Loucy (cell line): ENCODE results near the gene ZBED1.

Experiments used
- H2AFZ ChIP-seq: fragments of 200-600 bp; sonication (generic); 2 replicates; pipeline ENCODE4 v1.6.0; 2016; ENCODE audit warnings: antibody characterized with exemption, mild to moderate bottlenecking, low read length, moderate library complexity
- H3F3A ChIP-seq: fragments of 200-600 bp; 2 replicates; pipeline ENCODE4 v1.6.0; 2016; ENCODE audit warnings: antibody characterized with exemption, low read depth, mild to moderate bottlenecking
- H3K27me3 ChIP-seq: fragments of 200-600 bp; sonication (generic); 2 replicates; pipeline ENCODE4 v1.6.1; 2014; ENCODE audit warnings: low read length, mild to moderate bottlenecking; ENCODE audit not compliant: insufficient read depth, poor library complexity, severe bottlenecking
- H3K36me3 ChIP-seq: fragments of 200-600 bp; sonication (generic); 2 replicates; pipeline ENCODE4 v1.6.1; 2016; ENCODE audit warnings: low read length; ENCODE audit not compliant: insufficient read depth
- H3K4me1 ChIP-seq: fragments of 200-600 bp; sonication (generic); 2 replicates; pipeline ENCODE4 v1.5.1; 2014; ENCODE audit warnings: low read length, mild to moderate bottlenecking; ENCODE audit not compliant: insufficient read depth, poor library complexity, severe bottlenecking
- H3K4me2 ChIP-seq: fragments of 200-600 bp; sonication (generic); 2 replicates; pipeline ENCODE4 v1.6.0; 2014; ENCODE audit warnings: antibody characterized with exemption, low read length, low read depth, mild to moderate bottlenecking; ENCODE audit not compliant: poor library complexity, severe bottlenecking
- H3K4me3 ChIP-seq: fragments of 200-600 bp; sonication (generic); 2 replicates; pipeline ENCODE4 v1.5.1; 2014; ENCODE audit warnings: low read length, mild to moderate bottlenecking, mixed read lengths; ENCODE audit not compliant: poor library complexity, severe bottlenecking
- H3K79me2 ChIP-seq: fragments of 200-600 bp; sonication (generic); 2 replicates; pipeline ENCODE4 v1.6.1; 2014; ENCODE audit warnings: low read length; ENCODE audit not compliant: insufficient read depth
- H3K9ac ChIP-seq: fragments of 200-600 bp; sonication (generic); 2 replicates; pipeline ENCODE4 v1.6.0; 2014; ENCODE audit warnings: mild to moderate bottlenecking, low read depth, low read length, moderate library complexity; ENCODE audit not compliant: poor library complexity, severe bottlenecking
- H3K9me2 ChIP-seq: fragments of 200-600 bp; sonication (generic); replicated peaks from 2 replicates; pipeline ENCODE4 v1.6.1; 2016; ENCODE audit warnings: low read depth, low read length, mixed read lengths
- H3K9me3 ChIP-seq: fragments of 200-600 bp; sonication (generic); 2 replicates; pipeline ENCODE4 v1.6.1; 2014; ENCODE audit warnings: mild to moderate bottlenecking, antibody characterized with exemption, low read length, low read depth; ENCODE audit not compliant: insufficient read depth
- H4K20me1 ChIP-seq: fragments of 200-600 bp; sonication (generic); 2 replicates; pipeline ENCODE4 v1.6.0; 2014; ENCODE audit warnings: antibody characterized with exemption, low read length, mild to moderate bottlenecking; ENCODE audit not compliant: insufficient read depth, poor library complexity, severe bottlenecking
- CTCF ChIP-seq: fragments of 200-600 bp; sonication (generic); conservative IDR thresholded peaks from 2 replicates; pipeline ENCODE4 v1.5.1; 2014; ENCODE audit warnings: mild to moderate bottlenecking, antibody characterized with exemption, low read length
- EZH2phosphoT487 ChIP-seq: fragments of 200-600 bp; IDR thresholded peaks from 2 replicates; pipeline ENCODE4 v1.6.1; 2018; ENCODE audit warnings: antibody characterized with exemption, mild to moderate bottlenecking, moderate library complexity, borderline replicate concordance

ZBED1 gene

GRCh38 chrX:2513121-2513664 lies 12.4 kb upstream of the ZBED1 start:
- H4K20me1 ChIP-seq, result no peaks in the 10 kb centered on the region
- no peaks in the 10 kb centered on the region for H3K79me2 ChIP-seq
- H3K4me1 ChIP-seq, result no peaks in the 10 kb centered on the region
- H3K9me3 ChIP-seq, result no peaks in the 10 kb centered on the region
- no peaks in the 10 kb centered on the region for H3K27me3 ChIP-seq
- no peaks in the 10 kb centered on the region for H3K36me3 ChIP-seq
- H2AFZ ChIP-seq, result no peak overlapping the region
- no peak overlapping the region for H3K4me2 ChIP-seq
- no peaks in the 10 kb centered on the region for H3K9me2 ChIP-seq
- no peaks in the 10 kb centered on the region for H3F3A ChIP-seq
- no peak for TF ChIP-seq EZH2phosphoT487
- no peak overlapping the region for H3K9ac ChIP-seq
- no peak overlapping the region for H3K4me3 ChIP-seq

- Histone ChIP-seq H3K4me2 (no peak overlapping the region), H3K9me3 (no peaks in the 10 kb centered on the region), H3K27me3 (no peaks in the 10 kb centered on the region), H3K9me2 (no peaks in the 10 kb centered on the region), H4K20me1 (no peaks in the 10 kb centered on the region), H3K79me2 (no peaks in the 10 kb centered on the region), H3F3A (no peaks in the 10 kb centered on the region), H2AFZ (no peak overlapping the region), H3K4me1 (no peaks in the 10 kb centered on the region), H3K36me3 (no peaks in the 10 kb centered on the region), H3K4me3 (no peak overlapping the region), H3K9ac (no peak overlapping the region)
- TF ChIP-seq CTCF (no peak), EZH2phosphoT487 (no peak)
Measured at GRCh38 chrX:2512501-2512900, 11.7 kb upstream of the ZBED1 start.

DNA sequence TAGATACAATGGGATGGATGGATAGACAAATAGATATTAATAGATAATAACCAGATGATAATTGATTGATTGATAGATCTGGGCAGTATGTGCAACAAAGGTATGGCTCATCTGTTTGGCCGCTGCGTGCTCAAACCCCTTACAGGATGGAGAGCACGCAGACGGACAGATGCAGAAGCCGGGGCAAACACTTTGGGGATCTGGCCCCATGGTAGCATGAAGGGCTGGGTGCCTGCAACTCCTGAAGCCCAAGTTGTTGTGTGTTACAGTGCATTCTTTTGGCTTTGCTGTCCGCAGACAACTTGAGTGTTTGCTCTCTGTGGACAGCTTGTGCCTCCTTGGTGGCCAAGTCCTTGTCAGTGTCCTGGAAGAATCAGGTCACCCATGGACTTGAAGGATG lies 10.6 kb upstream of the ZBED1 start:
- Histone ChIP-seq H3K9ac (no peak overlapping the region), H3K27me3 (no peaks in the 10 kb centered on the region), H3K4me2 (no peak overlapping the region), H2AFZ (no peak overlapping the region), H3K79me2 (no peaks in the 10 kb centered on the region), H3K9me2 (no peaks in the 10 kb centered on the region), H4K20me1 (no peaks in the 10 kb centered on the region), H3K36me3 (no peaks in the 10 kb centered on the region), H3K9me3 (no peaks in the 10 kb centered on the region), H3K4me1 (no peaks in the 10 kb centered on the region), H3K4me3 (no peak overlapping the region), H3F3A (no peaks in the 10 kb centered on the region)
- TF ChIP-seq CTCF (no peak), EZH2phosphoT487 (no peak)

DNA sequence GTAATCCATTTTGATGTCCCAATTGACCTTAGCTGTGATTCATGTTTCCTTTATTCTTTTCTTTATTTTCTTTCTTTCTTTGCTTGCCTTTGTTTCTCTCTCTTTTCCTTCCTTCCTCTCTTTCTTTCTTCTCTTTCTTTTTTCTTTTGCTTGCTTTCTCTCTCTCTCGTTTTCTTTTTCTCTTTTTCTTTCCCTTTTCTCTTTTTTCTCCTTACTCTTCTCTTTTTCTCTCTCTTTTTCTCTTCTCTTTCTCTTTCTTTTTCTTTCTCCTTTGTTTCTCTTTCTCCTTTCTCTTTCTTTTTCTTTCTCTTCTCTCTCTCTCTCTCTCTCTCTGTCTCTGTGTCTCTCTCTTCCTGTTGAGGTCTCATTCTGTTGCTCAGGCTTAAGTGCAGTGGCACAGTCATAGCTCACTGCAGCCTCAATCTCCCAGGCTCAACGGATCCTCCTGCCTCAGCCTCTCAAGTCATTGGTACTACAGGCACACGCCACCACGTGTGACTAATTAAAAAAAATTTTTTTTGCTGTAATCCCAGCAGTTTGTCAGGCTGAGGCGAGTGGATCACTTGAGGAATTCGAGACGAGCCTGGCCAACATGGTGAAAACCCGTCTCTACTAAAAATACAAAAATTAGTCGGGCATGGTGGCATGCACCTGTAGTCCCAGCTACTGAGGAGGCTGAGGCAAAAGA lies 8.0 kb upstream of the ZBED1 start:
- H3F3A ChIP-seq, result no peaks in the 10 kb centered on the region
- no peak overlapping the region for H3K9ac ChIP-seq
- no peak overlapping the region for H2AFZ ChIP-seq
- no peaks in the 10 kb centered on the region for H3K9me2 ChIP-seq
- H3K4me1 ChIP-seq, result no peaks in the 10 kb centered on the region
- H3K9me3 ChIP-seq, result no peaks in the 10 kb centered on the region
- no peak for TF ChIP-seq CTCF
- no peak for TF ChIP-seq EZH2phosphoT487
- no peaks in the 10 kb centered on the region for H3K27me3 ChIP-seq
- no peak overlapping the region for H3K4me3 ChIP-seq
- H4K20me1 ChIP-seq, result no peaks in the 10 kb centered on the region
- no peak overlapping the region for H3K4me2 ChIP-seq
- no peaks in the 10 kb centered on the region for H3K79me2 ChIP-seq
- H3K36me3 ChIP-seq, result no peaks in the 10 kb centered on the region
